Inferior parietal cortex (tissue), 1 donor: Measurements from ENCODE around the gene PCP4.

Experiments used
- DNase-seq: peaks from one replicate; pipeline ENCODE4 v3.0.0-alpha.2; 2016; ENCODE audit errors: extremely low spot score

Gene PCP4

DNA sequence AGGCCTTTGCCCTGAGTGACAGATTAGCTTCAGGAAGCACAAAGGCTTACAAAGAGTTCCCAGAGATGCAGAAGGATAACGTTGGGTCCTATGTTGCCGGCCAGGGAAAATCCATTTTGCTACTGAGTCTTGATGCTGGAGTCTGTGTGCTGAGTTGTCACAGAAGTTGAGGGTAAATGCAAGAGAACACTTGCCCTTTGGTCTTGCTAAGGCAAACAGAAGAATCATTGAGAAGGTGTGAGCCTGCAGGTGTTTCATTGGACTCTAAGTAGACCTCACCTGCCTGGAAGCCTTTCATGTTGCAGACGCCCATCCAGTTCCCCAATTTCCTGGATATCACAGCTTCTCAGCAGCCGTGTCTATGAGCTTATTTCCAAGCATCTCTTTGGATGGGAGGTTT, 105.2 kb downstream of the PCP4 start:
- DNase-seq, result no peak

DNA sequence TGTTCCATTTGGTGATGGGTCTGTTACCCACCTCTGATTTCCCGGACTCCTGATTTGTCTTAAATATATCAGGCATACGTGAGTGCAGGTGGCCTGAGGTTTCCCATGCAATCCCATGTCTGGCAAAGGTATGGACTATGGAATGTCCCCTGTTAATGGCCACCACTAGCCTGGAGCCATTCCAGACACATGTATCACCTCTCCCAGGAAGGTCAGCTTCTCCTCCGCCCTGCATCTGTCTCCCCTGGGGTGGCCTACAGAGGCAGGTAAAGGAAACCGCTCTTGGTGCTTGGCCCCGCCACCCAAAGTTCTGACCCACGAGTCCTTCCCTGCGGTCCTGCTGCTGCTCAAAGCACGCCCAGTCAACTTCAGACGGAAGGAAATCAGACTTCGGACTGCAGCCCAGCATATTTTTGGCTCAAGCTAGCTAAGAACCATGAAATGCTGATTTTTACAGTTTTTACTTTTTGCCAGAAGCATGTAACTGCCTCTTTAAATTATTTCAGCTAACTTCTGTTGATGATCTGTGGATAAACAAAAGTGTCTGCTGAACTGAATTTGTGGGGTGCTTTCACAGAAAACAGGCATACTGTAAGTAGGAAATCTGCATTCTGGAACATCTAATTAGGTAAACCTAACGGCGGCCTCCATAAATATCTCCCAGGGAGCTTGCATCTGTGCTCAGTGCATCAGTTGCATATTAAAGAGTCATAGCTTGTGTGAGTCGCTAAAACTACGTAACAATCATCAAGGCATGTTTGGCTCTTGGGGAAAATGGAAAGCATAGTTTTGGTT, 105.9 kb downstream of the PCP4 start:
- no peak for DNase-seq

DNA sequence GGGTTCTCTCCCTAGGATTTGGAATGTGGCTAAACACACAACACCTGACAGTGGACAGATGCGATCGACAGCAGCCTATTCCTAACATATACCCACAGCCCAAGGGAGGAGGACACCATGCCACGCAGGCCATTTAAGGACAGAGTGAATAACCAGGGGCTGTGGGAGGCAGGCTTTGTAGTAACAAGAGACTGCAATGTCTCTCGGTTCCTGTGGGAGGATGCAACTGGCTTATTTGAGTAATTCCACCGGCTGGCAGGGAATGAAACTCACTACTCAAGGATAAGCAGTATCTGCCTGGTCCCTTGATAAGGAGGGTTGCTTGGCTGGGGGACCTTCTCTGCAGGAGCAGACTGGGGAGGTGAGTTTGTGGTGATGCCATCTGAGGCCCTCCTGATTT, 109.6 kb downstream of the PCP4 start:
- DNase-seq, result no peak
